Measurements from ENCODE around the gene SEZ6L2. TPM values are rescaled to one million over a fixed set of nuclear protein-coding genes. Genes with fewer than 3 reads are reported as not detected.
"Not testable (repeated sequence)": the region's sequence is repeated elsewhere in the genome, so short reads cannot be mapped to it uniquely, and the experiment has no call there.

Gene SEZ6L2
- 10 to 100 TPM in 1 of 3 donors, 1 to 10 TPM in 1, under 1 TPM in 1; 0.11 to 11.5 (median 1.4) TPM for polyA plus RNA-seq

- H3K27ac ChIP-seq (ENCODE audit: low read depth, low read length) = no peak within 1 kb of the TSS
- WGBS, 3 donors = 0 to 1% (median 0%) methylated on average over 28 to 29 of the region's 29 CpGs
These were observed at the start of gene SEZ6L2 for GRCh38 chr16:29899516-29900101. Gene SEZ6L2, minus strand, starts transcription at chr16:29899550. Its CDS starts 531 bp downstream, at chr16:29899019.

GRCh38 chr16:29947897-29948296 lies 48.5 kb upstream of the SEZ6L2 start:
- no peak overlapping the region for H3K27ac ChIP-seq (ENCODE audit: low read depth, low read length)
- WGBS, 3 donors = 73 to 87% (median 83%) methylated on average over 2 of the region's 2 CpGs

GRCh38 chr16:29943846-29944799 lies 44.8 kb upstream of the SEZ6L2 start:
- H3K27ac ChIP-seq (ENCODE audit: low read depth, low read length) = no peak overlapping the region
- 52 to 63% (median 54%) methylated on average over 11 of the region's 11 CpGs for WGBS, 3 donors

- no peak overlapping the region for H3K27ac ChIP-seq (ENCODE audit: low read depth, low read length)
- WGBS, 3 donors = 51 to 61% (median 55%) methylated on average over 4 of the region's 4 CpGs
These were observed 41.3 kb upstream of the SEZ6L2 start for GRCh38 chr16:29940656-29941055.

GRCh38 chr16:29931750-29932149 lies 32.4 kb upstream of the SEZ6L2 start:
- 78 to 96% (median 79%) methylated on average over 2 of the region's 2 CpGs for WGBS, 3 donors

GRCh38 chr16:29927070-29927905 lies 27.9 kb upstream of the SEZ6L2 start:
- 50 to 64% (median 60%) methylated on average over 12 of the region's 12 CpGs for WGBS, 3 donors
- no peak overlapping the region for H3K27ac ChIP-seq (ENCODE audit: low read depth, low read length)

More at GRCh38 chr16:29931750-29932149, 32.4 kb upstream of the SEZ6L2 start:
- H3K27ac ChIP-seq (ENCODE audit: low read depth, low read length) = not testable (repeated sequence)

- 3 to 6% (median 5%) methylated on average over 12 of the region's 12 CpGs for WGBS, 3 donors
These were observed 27.3 kb upstream of the SEZ6L2 start for GRCh38 chr16:29926711-29927052.

GRCh38 chr16:29925781-29926710 lies 26.7 kb upstream of the SEZ6L2 start, which contains the start of gene KCTD13:
Gene KCTD13, minus strand, starts transcription at chr16:29926226. Its CDS starts 193 bp downstream, at chr16:29926033.
- no peak within 1 kb of the TSS for H3K27ac ChIP-seq (ENCODE audit: low read depth, low read length)
- 0% methylated on average over 68 to 89 of the region's 89 CpGs for WGBS, 3 donors

More at GRCh38 chr16:29926711-29927052, 27.3 kb upstream of the SEZ6L2 start:
- H3K27ac ChIP-seq (ENCODE audit: low read depth, low read length) = no peak overlapping the region

GRCh38 chr16:29925105-29925756 lies 25.9 kb upstream of the SEZ6L2 start:
- no peak overlapping the region for H3K27ac ChIP-seq (ENCODE audit: low read depth, low read length)
- whole genome bisulfite sequencing, 3 donors = 8 to 13% (median 11%) methylated on average over 9 of the region's 9 CpGs

- 95 to 97% (median 96%) methylated on average over 12 of the region's 12 CpGs for WGBS, 3 donors
- H3K27ac ChIP-seq (ENCODE audit: low read depth, low read length) = no peak overlapping the region
These were observed 23.7 kb upstream of the SEZ6L2 start for GRCh38 chr16:29922986-29923501.

- WGBS, 3 donors = 89 to 97% (median 89%) methylated on average over 2 of the region's 2 CpGs
- H3K27ac ChIP-seq (ENCODE audit: low read depth, low read length) = no peak overlapping the region
These were observed 23.0 kb upstream of the SEZ6L2 start for GRCh38 chr16:29922326-29922725.

- 60 to 91% (median 87%) methylated on average over 3 of the region's 3 CpGs for WGBS, 3 donors
These were observed 21.7 kb upstream of the SEZ6L2 start for GRCh38 chr16:29921034-29921385.

GRCh38 chr16:29920288-29921033 lies 21.1 kb upstream of the SEZ6L2 start:
- 76 to 87% (median 86%) methylated on average over 6 of the region's 6 CpGs for WGBS, 3 donors
- no peak overlapping the region for H3K27ac ChIP-seq (ENCODE audit: low read depth, low read length)

More at GRCh38 chr16:29921034-29921385, 21.7 kb upstream of the SEZ6L2 start:
- no peak overlapping the region for H3K27ac ChIP-seq (ENCODE audit: low read depth, low read length)

- no peak overlapping the region for H3K27ac ChIP-seq (ENCODE audit: low read depth, low read length)
- 97 to 100% (median 100%) methylated on average over 1 of the region's 1 CpG for WGBS, 3 donors
These were observed 17.6 kb upstream of the SEZ6L2 start for GRCh38 chr16:29916979-29917378.

- WGBS, 3 donors = 74 to 81% (median 81%) methylated on average over 6 of the region's 6 CpGs
- no peak overlapping the region for H3K27ac ChIP-seq (ENCODE audit: low read depth, low read length)
These were observed 16.4 kb upstream of the SEZ6L2 start for GRCh38 chr16:29915590-29916247.

GRCh38 chr16:29913514-29913913 lies 14.2 kb upstream of the SEZ6L2 start:
- 95 to 97% (median 96%) methylated on average over 8 of the region's 8 CpGs for WGBS, 3 donors
- H3K27ac ChIP-seq (ENCODE audit: low read depth, low read length) = no peak overlapping the region
